Keratinocyte (primary cell): Measurements from ENCODE around the gene PTPRU. TPM values are rescaled to one million over a fixed set of nuclear protein-coding genes. Genes with fewer than 3 reads are reported as not detected.

Experiments used
- DNase-seq: peaks from one replicate; pipeline ENCODE4 v3.0.0-alpha.2; 2011; ENCODE audit warnings: low read depth, missing footprints, low spot score
- FAIRE-seq: peaks from 2 replicates; lab custom pipeline; 2011; peaks lifted over from hg19 to GRCh38; lab: Jason Lieb, UNC
- H2AFZ ChIP-seq: 2 replicates; pipeline ENCODE4 v1.6.0; 2012; ENCODE audit warnings: low read length, control low read depth, inconsistent platforms; ENCODE audit not compliant: control insufficient read depth
- H3K27ac ChIP-seq: 2 replicates; pipeline ENCODE4 v1.5.1; 2011; ENCODE audit warnings: low read length; ENCODE audit not compliant: control insufficient read depth, insufficient read depth
- H3K27me3 ChIP-seq: 3 replicates; pipeline ENCODE4 v1.6.0; 2011; ENCODE audit warnings: low read length; ENCODE audit not compliant: control insufficient read depth, insufficient read depth; ENCODE audit errors: extremely low read depth
- H3K36me3 ChIP-seq, 2 experiments: 2 replicates in 1 of 2; 3 replicates in 1 of 2; pipeline ENCODE4 v1.5.1; 2011; ENCODE audit warnings: low read length in 2 of 2, mild to moderate bottlenecking in 1 of 2; ENCODE audit not compliant: control insufficient read depth in 2 of 2, insufficient read depth in 2 of 2; ENCODE audit errors: extremely low read depth in 1 of 2
- H3K4me1 ChIP-seq: 3 replicates; pipeline ENCODE4 v1.5.1; 2011; ENCODE audit warnings: low read length; ENCODE audit not compliant: control insufficient read depth, insufficient read depth; ENCODE audit errors: extremely low read depth
- H3K4me2 ChIP-seq: 3 replicates; pipeline ENCODE4 v1.6.0; 2011; ENCODE audit warnings: low read depth, low read length; ENCODE audit not compliant: control insufficient read depth, insufficient read depth; ENCODE audit errors: extremely low read depth
- H3K4me3 ChIP-seq, 3 experiments: fragments of 200-600 bp in 1 of 3; sonication (generic) in 1 of 3; 2 replicates in 2 of 3; 3 replicates in 1 of 3; pipeline ENCODE4 v1.5.1; 2011 to 2016; ENCODE audit warnings: low read length in 3 of 3, mild to moderate bottlenecking in 3 of 3, control low read depth in 2 of 3, inconsistent platforms in 1 of 3, low read depth in 1 of 3, mixed read lengths in 1 of 3, mixed run types in 1 of 3, moderate library complexity in 1 of 3; ENCODE audit not compliant: control insufficient read depth in 2 of 3, insufficient read depth in 2 of 3; ENCODE audit errors: extremely low read depth in 1 of 3
- H3K79me2 ChIP-seq: 2 replicates; pipeline ENCODE4 v1.6.0; 2012; ENCODE audit warnings: low read length; ENCODE audit not compliant: control insufficient read depth, insufficient read depth
- H3K9ac ChIP-seq: 3 replicates; pipeline ENCODE4 v1.6.0; 2011; ENCODE audit warnings: low read length; ENCODE audit not compliant: control insufficient read depth, insufficient read depth; ENCODE audit errors: extremely low read depth
- H3K9me1 ChIP-seq: 3 replicates; pipeline ENCODE4 v1.6.0; 2011; ENCODE audit warnings: low read length; ENCODE audit not compliant: control insufficient read depth, insufficient read depth; ENCODE audit errors: extremely low read depth
- H3K9me3 ChIP-seq: 2 replicates; pipeline ENCODE4 v1.5.1; 2012; ENCODE audit warnings: low read depth, low read length; ENCODE audit not compliant: control insufficient read depth
- H4K20me1 ChIP-seq: 3 replicates; pipeline ENCODE4 v1.6.0; 2011; ENCODE audit warnings: low read length; ENCODE audit not compliant: control insufficient read depth, insufficient read depth; ENCODE audit errors: extremely low read depth
- CTCF ChIP-seq, 3 experiments: IDR thresholded peaks in 1 of 3; conservative IDR thresholded peaks in 1 of 3; optimal IDR thresholded peaks in 1 of 3; 2 replicates in 2 of 3; 3 replicates in 1 of 3; pipeline versions ENCODE3 to v1.5.1; 2011; ENCODE audit warnings: low read length in 3 of 3, mild to moderate bottlenecking in 3 of 3, moderate library complexity in 2 of 3, control low read depth in 1 of 3, inconsistent platforms in 1 of 3; ENCODE audit not compliant: insufficient read depth in 2 of 3; ENCODE audit errors: extremely low read depth in 1 of 3
- EZH2 ChIP-seq: IDR thresholded peaks from one replicate; pipeline ENCODE4 v1.6.1; 2012; ENCODE audit warnings: inconsistent platforms, mild to moderate bottlenecking, low read length, moderate library complexity
- dilution Hi-C: fragments of 300-500 bp; cut with MboI; formaldehyde crosslinking; loops from one replicate; pipeline ENCODE4 v1.7.0; 2020; ENCODE audit warnings: low sequenced_read_pairs; ENCODE audit not compliant: extremely low pct_ligation_motif_present
- polyA plus RNA-seq, 5 experiments: library from polyadenylated mRNA; depleted of rRNA in 3 of 5; stranded (reverse) in 3 of 5; stranded (forward) in 1 of 5; unstranded in 1 of 5; fragments of >200 nt; gene quantifications; 1 replicate in 1 of 5; 2 replicates in 3 of 5; 3 replicates in 1 of 5; pipeline versions ENCODE4 v1.2.1 to v1.2.3, GENCODE V29; 2011 to 2012; ENCODE audit warnings: missing spikeins in 2 of 5, low read depth in 1 of 5, low replicate concordance in 1 of 5

The PTPRU gene
- polyA plus RNA-seq, 1 donor (not counting 4 experiments of a cell fraction or from before 2014, with no cell fraction given), result 4.3 TPM

DNA sequence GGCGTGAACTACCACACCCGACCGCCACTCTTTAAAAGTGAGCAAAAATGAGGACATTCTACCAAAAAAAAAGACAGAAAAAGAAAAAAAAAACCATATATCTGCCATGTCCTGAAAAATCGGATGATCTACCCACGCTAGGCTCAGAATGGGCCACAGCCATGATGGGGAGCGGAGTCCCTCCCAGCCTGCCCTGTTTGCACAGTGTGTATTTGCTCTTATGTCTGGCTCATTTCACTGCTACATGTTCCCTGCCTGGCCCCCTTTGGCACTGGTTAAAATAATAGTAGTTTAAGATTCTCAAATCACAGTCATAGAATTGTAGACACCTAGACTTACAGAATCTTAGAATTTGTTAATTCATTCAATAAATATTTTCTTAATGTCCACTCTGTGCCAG is 121.9 kb downstream of the PTPRU start:
- FAIRE-seq, result no peak
- dilution Hi-C loops, result loop anchor here (25.0 kb wide), 1 partner anchor 121 kb away; the partner anchor contains the start of genes MECR and PTPRU

DNA sequence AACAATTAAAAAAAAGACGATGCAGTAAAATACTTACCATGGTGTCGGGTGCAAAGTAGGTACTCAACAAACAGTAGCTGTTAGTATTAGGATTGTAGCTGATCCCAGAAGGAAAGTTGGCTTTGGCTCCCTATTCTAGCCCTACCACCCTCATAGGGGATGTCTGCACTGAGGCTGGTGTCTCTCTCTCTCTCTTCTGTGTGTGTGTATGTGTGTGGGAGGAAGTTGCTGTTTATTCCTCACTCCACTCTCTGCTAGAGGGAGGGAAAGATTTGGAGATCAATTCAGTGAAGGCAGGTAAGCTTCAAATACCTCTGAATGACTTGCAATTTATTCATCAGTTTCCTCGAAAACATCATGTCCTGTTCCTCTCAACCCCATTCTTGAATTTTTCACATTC is 124.4 kb downstream of the PTPRU start:
- dilution Hi-C loops, result loop anchor here (25.0 kb wide), 1 partner anchor 123 kb away; the partner anchor contains the start of genes MECR and PTPRU
- no peak overlapping the region for H3K4me3 ChIP-seq
- no peak overlapping the region for H3K9ac ChIP-seq
- no peaks in the 10 kb centered on the region for H3K36me3 ChIP-seq
- no peaks in the 10 kb centered on the region for H3K27me3 ChIP-seq
- no peaks in the 10 kb centered on the region for H4K20me1 ChIP-seq
- FAIRE-seq (no peak), DNase-seq (no peak)
- H3K4me2 ChIP-seq, result no peak overlapping the region
- no peaks in the 10 kb centered on the region for H3K4me1 ChIP-seq
- no peaks in the 10 kb centered on the region for H3K9me1 ChIP-seq
- no peaks in the 10 kb centered on the region for H3K79me2 ChIP-seq
- no peak overlapping the region for H3K27ac ChIP-seq
- TF ChIP-seq EZH2 (no peak), CTCF (optimal IDR thresholded peaks at IDR 0.05 in 1 of 3, IDR thresholded peaks at IDR 0.05 in 1 of 3, conservative IDR thresholded peaks at IDR 0.05 in 1 of 3; ENCODE audit: extremely low read depth in 1 of 3, insufficient read depth in 2 of 3, low read length in 3 of 3) (no peak)
- no peak overlapping the region for H2AFZ ChIP-seq
- H3K9me3 ChIP-seq, result no peaks in the 10 kb centered on the region

More for the DNA sequence above, 121.9 kb downstream of the PTPRU start:
- TF ChIP-seq CTCF (optimal IDR thresholded peaks at IDR 0.05 in 1 of 3, IDR thresholded peaks at IDR 0.05 in 1 of 3, conservative IDR thresholded peaks at IDR 0.05 in 1 of 3; ENCODE audit: extremely low read depth in 1 of 3, insufficient read depth in 2 of 3, low read length in 3 of 3) (no peak), EZH2 (no peak)
- H3K36me3 ChIP-seq, result no peaks in the 10 kb centered on the region
- no peak overlapping the region for H3K4me3 ChIP-seq
- no peak overlapping the region for H3K27ac ChIP-seq
- no peak overlapping the region for H2AFZ ChIP-seq
- no peaks in the 10 kb centered on the region for H3K27me3 ChIP-seq
- H3K79me2 ChIP-seq, result no peaks in the 10 kb centered on the region
- H4K20me1 ChIP-seq, result no peaks in the 10 kb centered on the region
- H3K9ac ChIP-seq, result no peak overlapping the region
- DNase-seq, result no peak
- no peaks in the 10 kb centered on the region for H3K9me1 ChIP-seq
- no peaks in the 10 kb centered on the region for H3K9me3 ChIP-seq
- no peak overlapping the region for H3K4me2 ChIP-seq
- H3K4me1 ChIP-seq, result peaks cover 8% of the 10 kb centered on the region
